IPS-18c (cell line): ENCODE data around the gene MDN1.
"Not testable (repeated sequence)": the region's sequence is repeated elsewhere in the genome, so short reads cannot be mapped to it uniquely, and the experiment has no call there.

ENCODE experiments used
- H3K4me3 ChIP-seq: 2 replicates; pipeline ENCODE4 v1.7.0; 2013; ENCODE audit warnings: low read depth, mild to moderate bottlenecking, low read length, moderate library complexity; ENCODE audit not compliant: insufficient read depth
- H3K9me3 ChIP-seq: one replicate; pipeline ENCODE4 v1.6.1; 2013; ENCODE audit warnings: mild to moderate bottlenecking, low read length, moderate library complexity; ENCODE audit not compliant: control insufficient read depth, insufficient read depth

Gene MDN1

GRCh38 chr6:89649682-89650081, 169.9 kb downstream of the MDN1 start:
- no peaks in the 10 kb centered on the region for H3K9me3 ChIP-seq

DNA sequence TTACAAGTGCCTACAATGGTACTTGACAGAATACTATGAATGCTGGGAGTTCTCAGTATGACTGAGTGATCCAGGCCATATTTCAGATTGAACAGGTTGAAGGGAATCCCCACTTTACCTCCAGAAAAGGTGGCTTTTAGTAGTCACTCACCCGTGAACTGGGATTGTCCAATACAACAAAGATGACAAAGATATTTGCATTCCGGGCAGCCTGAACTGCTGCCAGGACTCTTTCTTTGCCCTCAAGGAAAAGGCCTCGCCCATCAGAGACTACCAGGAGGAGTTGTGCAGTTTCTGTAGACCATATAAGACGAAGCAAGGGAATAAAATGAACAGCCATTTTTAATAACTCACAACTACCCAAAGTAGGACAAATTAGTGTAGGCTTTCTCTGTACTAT, 174.7 kb downstream of the MDN1 start:
- no peak overlapping the region for H3K4me3 ChIP-seq

More at GRCh38 chr6:89649682-89650081, 169.9 kb downstream of the MDN1 start:
- no peak overlapping the region for H3K4me3 ChIP-seq

GRCh38 chr6:89643406-89643805, 176.2 kb downstream of the MDN1 start:
- Histone ChIP-seq H3K9me3 (no peaks in the 10 kb centered on the region), H3K4me3 (no peak overlapping the region)

More for the DNA sequence above, 174.7 kb downstream of the MDN1 start:
- H3K9me3 ChIP-seq: no peaks in the 10 kb centered on the region

- Histone ChIP-seq H3K4me3 (no peak overlapping the region), H3K9me3 (no peaks in the 10 kb centered on the region)
Measured at GRCh38 chr6:89642956-89643355, 176.6 kb downstream of the MDN1 start.

- H3K9me3 ChIP-seq, H3K4me3 ChIP-seq: not testable (repeated sequence)
Measured at GRCh38 chr6:89641581-89641980, 178.0 kb downstream of the MDN1 start.

- Histone ChIP-seq H3K9me3 (no peaks in the 10 kb centered on the region), H3K4me3 (no peak overlapping the region)
Measured at GRCh38 chr6:89640804-89641203, 178.8 kb downstream of the MDN1 start.

GRCh38 chr6:89638320-89639195, 181.0 kb downstream of the MDN1 start, which contains the start of gene LYRM2:
Gene LYRM2 (minus strand): TSS chr6:89638747. CDS start chr6:89638716, 31 bp downstream.
- Histone ChIP-seq H3K4me3 (peak within 1 kb of the TSS; percentile 100), H3K9me3 (no peaks in the 10 kb centered on the region)

DNA sequence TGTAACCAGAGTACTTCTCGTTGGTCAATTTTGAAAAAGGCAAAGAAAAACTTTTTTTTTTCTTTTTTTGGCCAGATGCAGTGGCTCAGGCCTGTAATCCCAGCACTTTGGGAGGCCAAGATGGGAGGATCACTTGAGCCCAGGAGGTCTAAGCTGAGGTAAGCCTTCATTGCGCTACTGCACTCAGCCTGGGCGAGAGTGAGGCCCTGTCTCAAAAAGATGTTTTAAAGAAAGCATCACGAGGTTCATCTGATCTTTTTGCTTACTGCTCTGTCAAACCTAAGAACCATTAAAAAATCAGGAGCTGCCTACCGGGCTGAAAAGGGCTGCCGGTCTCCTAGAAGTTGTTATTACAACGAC, 181.7 kb downstream of the MDN1 start:
- Histone ChIP-seq H3K4me3 (peak overlapping the region; percentile 100), H3K9me3 (no peaks in the 10 kb centered on the region)

DNA sequence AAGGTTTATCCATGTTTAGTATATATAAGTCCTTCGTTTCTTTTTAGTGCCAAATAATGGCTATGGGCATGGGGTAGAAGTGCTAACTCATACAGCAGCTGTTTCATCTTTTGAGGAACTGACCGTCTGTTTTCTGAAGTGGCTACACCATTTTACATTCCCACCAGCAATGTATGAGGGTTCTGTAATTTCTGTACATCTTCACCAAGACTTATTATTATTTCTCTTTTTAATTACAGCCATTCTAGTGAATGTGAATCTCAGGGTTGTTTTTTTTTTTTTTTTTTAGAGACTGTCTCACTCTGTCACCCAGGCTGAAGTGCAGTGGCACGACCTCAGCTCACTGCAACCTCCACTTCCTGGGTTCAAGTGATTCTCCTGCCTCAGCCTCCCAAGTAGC, 183.2 kb downstream of the MDN1 start:
- not testable (repeated sequence) for H3K4me3 ChIP-seq, H3K9me3 ChIP-seq

DNA sequence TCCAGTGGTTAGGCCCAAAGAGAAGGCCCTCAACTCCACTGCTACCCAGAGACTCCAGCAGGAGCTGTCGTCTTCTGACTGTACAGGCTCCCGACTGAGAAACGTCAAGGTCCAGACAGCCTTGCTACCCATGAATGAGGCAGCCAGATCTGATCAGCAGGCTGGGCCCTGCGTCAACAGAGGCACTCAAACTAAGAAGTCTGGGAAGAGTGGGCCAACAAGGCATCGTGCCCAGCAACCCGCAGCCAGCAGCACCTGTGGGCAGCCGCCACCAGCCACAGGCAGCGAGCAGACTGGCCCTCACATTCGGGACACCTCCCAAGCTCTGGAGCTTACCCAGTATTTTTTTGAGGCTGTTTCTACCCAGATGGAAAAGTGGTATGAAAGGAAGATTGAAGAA, 189.1 kb downstream of the MDN1 start:
- Histone ChIP-seq H3K9me3 (no peaks in the 10 kb centered on the region), H3K4me3 (no peak overlapping the region)

DNA sequence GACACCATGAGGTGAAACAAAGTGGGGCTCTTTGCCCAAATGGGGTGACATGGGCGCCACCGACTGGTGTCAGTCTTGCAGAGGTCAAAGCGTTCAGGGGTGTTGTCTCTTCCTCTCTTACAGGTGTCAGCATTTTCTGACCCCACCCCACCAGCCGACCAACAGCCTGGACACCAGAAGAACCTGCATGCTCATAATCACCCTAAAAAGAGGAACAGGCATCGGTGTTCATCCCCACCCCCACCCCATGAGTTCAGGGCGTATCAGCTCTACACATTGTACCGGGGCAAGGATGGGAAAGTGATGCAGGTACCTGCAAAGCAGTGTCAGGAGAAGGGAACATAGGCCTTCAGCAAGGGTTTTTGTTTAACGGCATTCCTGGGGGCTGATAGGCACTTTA, 195.8 kb downstream of the MDN1 start:
- peaks cover 2% of the 10 kb centered on the region for H3K9me3 ChIP-seq
- no peak overlapping the region for H3K4me3 ChIP-seq

DNA sequence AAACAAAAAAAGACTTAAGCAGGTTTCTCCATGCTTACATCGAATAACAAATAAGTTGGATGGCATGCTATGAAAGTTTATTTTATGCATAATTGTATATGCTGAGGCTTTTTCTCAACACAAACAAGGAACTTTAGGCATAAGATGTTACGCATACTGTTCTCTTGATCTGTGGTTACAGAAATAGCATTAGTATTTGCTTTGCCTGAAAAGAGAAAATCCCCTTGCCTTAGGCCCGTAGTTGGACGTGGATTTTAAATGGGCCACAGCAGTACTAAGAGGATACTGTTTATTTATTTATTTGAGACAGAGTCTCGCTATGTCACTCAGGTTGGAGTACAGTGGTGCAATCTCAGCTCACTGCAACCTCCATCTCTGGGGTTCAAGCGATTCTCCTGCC, 200.0 kb downstream of the MDN1 start:
- Histone ChIP-seq H3K4me3 (no peak overlapping the region), H3K9me3 (peaks cover 2% of the 10 kb centered on the region)

- peaks cover 2% of the 10 kb centered on the region for H3K9me3 ChIP-seq
- no peak overlapping the region for H3K4me3 ChIP-seq
Measured at GRCh38 chr6:89618026-89618425, 201.6 kb downstream of the MDN1 start.

DNA sequence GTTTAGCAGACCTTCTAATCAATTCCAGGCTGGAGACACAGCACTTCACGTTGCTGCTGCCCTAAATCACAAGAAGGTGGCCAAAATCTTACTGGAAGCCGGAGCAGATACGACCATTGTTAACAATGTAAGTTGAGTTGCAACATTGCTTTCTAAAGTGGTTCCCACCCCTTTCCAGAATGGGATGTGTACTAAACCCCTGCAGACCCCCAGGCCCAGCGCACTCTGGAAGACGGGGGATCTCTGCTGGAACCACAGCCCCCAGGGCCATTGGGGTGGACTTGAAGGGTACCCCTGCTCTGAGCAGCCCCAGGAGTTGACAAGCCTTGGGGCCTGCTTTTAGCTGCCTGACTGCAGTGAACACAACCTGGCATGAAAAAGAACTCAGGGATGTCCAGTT, 203.1 kb downstream of the MDN1 start:
- H3K4me3 ChIP-seq: no peak overlapping the region

GRCh38 chr6:89615882-89616281, 203.7 kb downstream of the MDN1 start:
- Histone ChIP-seq H3K9me3 (no peaks in the 10 kb centered on the region), H3K4me3 (no peak overlapping the region)

More for the DNA sequence above, 203.1 kb downstream of the MDN1 start:
- no peaks in the 10 kb centered on the region for H3K9me3 ChIP-seq

DNA sequence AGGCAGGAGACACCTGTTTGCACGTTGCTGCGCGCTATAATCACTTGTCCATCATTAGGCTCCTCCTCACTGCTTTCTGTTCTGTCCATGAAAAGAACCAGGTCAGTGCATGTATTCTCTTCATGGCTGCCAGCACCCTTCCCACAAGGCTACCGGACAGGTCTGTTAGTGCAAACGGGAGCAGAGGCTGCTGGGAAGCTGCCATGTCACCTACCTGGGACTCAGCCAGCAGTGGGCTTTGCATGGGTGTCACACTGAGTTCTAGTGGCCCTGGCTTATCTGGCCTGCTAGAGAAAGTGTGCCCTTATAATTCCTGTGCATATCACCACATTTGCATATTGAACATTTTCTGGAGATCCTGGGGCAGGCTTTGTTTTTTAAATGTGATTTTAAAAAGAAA, 205.8 kb downstream of the MDN1 start:
- no peak overlapping the region for H3K4me3 ChIP-seq
- H3K9me3 ChIP-seq: no peaks in the 10 kb centered on the region

GRCh38 chr6:89612121-89612520, 207.5 kb downstream of the MDN1 start:
- Histone ChIP-seq H3K9me3 (no peaks in the 10 kb centered on the region), H3K4me3 (no peak overlapping the region)

- H3K4me3 ChIP-seq: no peak overlapping the region
- no peaks in the 10 kb centered on the region for H3K9me3 ChIP-seq
Measured at GRCh38 chr6:89611666-89612065, 207.9 kb downstream of the MDN1 start.
